Loucy (cell line): Measurements from ENCODE around the gene CARD8.

Experiments used
- H2AFZ ChIP-seq: fragments of 200-600 bp; sonication (generic); 2 replicates; pipeline ENCODE4 v1.6.0; 2016; ENCODE audit warnings: antibody characterized with exemption, mild to moderate bottlenecking, low read length, moderate library complexity
- H3F3A ChIP-seq: fragments of 200-600 bp; 2 replicates; pipeline ENCODE4 v1.6.0; 2016; ENCODE audit warnings: antibody characterized with exemption, low read depth, mild to moderate bottlenecking
- H3K27me3 ChIP-seq: fragments of 200-600 bp; sonication (generic); 2 replicates; pipeline ENCODE4 v1.6.1; 2014; ENCODE audit warnings: low read length, mild to moderate bottlenecking; ENCODE audit not compliant: insufficient read depth, poor library complexity, severe bottlenecking
- H3K36me3 ChIP-seq: fragments of 200-600 bp; sonication (generic); 2 replicates; pipeline ENCODE4 v1.6.1; 2016; ENCODE audit warnings: low read length; ENCODE audit not compliant: insufficient read depth
- H3K4me1 ChIP-seq: fragments of 200-600 bp; sonication (generic); 2 replicates; pipeline ENCODE4 v1.5.1; 2014; ENCODE audit warnings: low read length, mild to moderate bottlenecking; ENCODE audit not compliant: insufficient read depth, poor library complexity, severe bottlenecking
- H3K4me2 ChIP-seq: fragments of 200-600 bp; sonication (generic); 2 replicates; pipeline ENCODE4 v1.6.0; 2014; ENCODE audit warnings: antibody characterized with exemption, low read length, low read depth, mild to moderate bottlenecking; ENCODE audit not compliant: poor library complexity, severe bottlenecking
- H3K4me3 ChIP-seq: fragments of 200-600 bp; sonication (generic); 2 replicates; pipeline ENCODE4 v1.5.1; 2014; ENCODE audit warnings: low read length, mild to moderate bottlenecking, mixed read lengths; ENCODE audit not compliant: poor library complexity, severe bottlenecking
- H3K79me2 ChIP-seq: fragments of 200-600 bp; sonication (generic); 2 replicates; pipeline ENCODE4 v1.6.1; 2014; ENCODE audit warnings: low read length; ENCODE audit not compliant: insufficient read depth
- H3K9ac ChIP-seq: fragments of 200-600 bp; sonication (generic); 2 replicates; pipeline ENCODE4 v1.6.0; 2014; ENCODE audit warnings: mild to moderate bottlenecking, low read depth, low read length, moderate library complexity; ENCODE audit not compliant: poor library complexity, severe bottlenecking
- H3K9me2 ChIP-seq: fragments of 200-600 bp; sonication (generic); replicated peaks from 2 replicates; pipeline ENCODE4 v1.6.1; 2016; ENCODE audit warnings: low read depth, low read length, mixed read lengths
- H3K9me3 ChIP-seq: fragments of 200-600 bp; sonication (generic); 2 replicates; pipeline ENCODE4 v1.6.1; 2014; ENCODE audit warnings: mild to moderate bottlenecking, antibody characterized with exemption, low read length, low read depth; ENCODE audit not compliant: insufficient read depth
- H4K20me1 ChIP-seq: fragments of 200-600 bp; sonication (generic); 2 replicates; pipeline ENCODE4 v1.6.0; 2014; ENCODE audit warnings: antibody characterized with exemption, low read length, mild to moderate bottlenecking; ENCODE audit not compliant: insufficient read depth, poor library complexity, severe bottlenecking
- CTCF ChIP-seq: fragments of 200-600 bp; sonication (generic); conservative IDR thresholded peaks from 2 replicates; pipeline ENCODE4 v1.5.1; 2014; ENCODE audit warnings: mild to moderate bottlenecking, antibody characterized with exemption, low read length
- EZH2phosphoT487 ChIP-seq: fragments of 200-600 bp; IDR thresholded peaks from 2 replicates; pipeline ENCODE4 v1.6.1; 2018; ENCODE audit warnings: antibody characterized with exemption, mild to moderate bottlenecking, moderate library complexity, borderline replicate concordance

The CARD8 gene

GRCh38 chr19:48169939-48170803 is 85.5 kb downstream of the CARD8 start, which contains the start of the genes LIG1 and ZSWIM9:
LIG1 (minus strand) TSS chr19:48170344; CDS start chr19:48165566, 4,778 bp downstream.
ZSWIM9 (plus strand) TSS chr19:48170680; CDS start chr19:48171803, 1,123 bp downstream.
- Histone ChIP-seq H3K9ac (peak within 1 kb of the TSS; percentile 97), H3K4me2 (peak within 1 kb of the TSS; percentile 98), H3F3A (peaks cover 7% of the 10 kb centered on the region; the same call in 1 of the 2 replicates), H3K9me3 (no peaks in the 10 kb centered on the region), H3K4me3 (peak within 1 kb of the TSS; percentile 84), H3K36me3 (no peaks in the 10 kb centered on the region), H3K27me3 (no peaks in the 10 kb centered on the region), H3K9me2 (no peaks in the 10 kb centered on the region), H2AFZ (peak within 1 kb of the TSS; percentile 100), H3K79me2 (peaks cover 60% of the 10 kb centered on the region), H3K4me1 (peaks cover 22% of the 10 kb centered on the region), H4K20me1 (peaks cover 23% of the 10 kb centered on the region)
- no peak for TF ChIP-seq CTCF
- TF ChIP-seq EZH2phosphoT487, result no peak

DNA sequence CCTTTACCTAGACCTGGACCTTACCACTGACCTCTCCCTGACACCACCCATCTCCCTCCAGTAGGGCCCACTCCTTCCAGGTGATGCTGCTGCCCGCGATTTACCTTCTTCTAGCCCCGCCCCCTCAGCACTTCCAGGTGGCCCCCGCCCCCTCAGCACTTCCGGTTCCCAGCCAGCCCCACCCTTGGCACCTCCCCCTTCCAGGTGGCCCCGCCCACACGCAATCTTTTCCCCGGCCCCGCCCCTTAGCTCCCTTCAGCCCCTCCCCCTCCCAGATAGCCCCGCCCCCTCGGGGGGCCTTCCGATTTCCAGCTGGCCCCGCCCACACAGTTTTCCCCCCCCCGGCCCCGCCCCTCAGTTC is 86.2 kb downstream of the CARD8 start:
- Histone ChIP-seq H3F3A (peaks cover 7% of the 10 kb centered on the region; the same call in 1 of the 2 replicates), H3K79me2 (peaks cover 62% of the 10 kb centered on the region), H3K4me2 (peak overlapping the region; percentile 98), H3K4me1 (peaks cover 22% of the 10 kb centered on the region), H4K20me1 (peaks cover 23% of the 10 kb centered on the region), H2AFZ (no peak overlapping the region; the same call in 1 of the 2 replicates), H3K9ac (peak overlapping the region; percentile 97), H3K27me3 (no peaks in the 10 kb centered on the region), H3K9me3 (no peaks in the 10 kb centered on the region), H3K9me2 (no peaks in the 10 kb centered on the region), H3K4me3 (peak overlapping the region; percentile 84), H3K36me3 (peaks cover 2% of the 10 kb centered on the region; the same call in 1 of the 2 replicates)
- TF ChIP-seq CTCF (no peak), EZH2phosphoT487 (no peak)

GRCh38 chr19:48168689-48169088 is 87.0 kb downstream of the CARD8 start:
- Histone ChIP-seq H3K9me2 (no peaks in the 10 kb centered on the region), H3K4me1 (peaks cover 22% of the 10 kb centered on the region), H4K20me1 (peaks cover 23% of the 10 kb centered on the region), H3K4me3 (peak overlapping the region; percentile 84), H3F3A (peaks cover 7% of the 10 kb centered on the region; the same call in 1 of the 2 replicates), H3K9me3 (no peaks in the 10 kb centered on the region), H3K9ac (peak overlapping the region; percentile 55), H3K27me3 (no peaks in the 10 kb centered on the region), H3K4me2 (peak overlapping the region; percentile 98), H3K79me2 (peaks cover 71% of the 10 kb centered on the region), H2AFZ (no peak overlapping the region), H3K36me3 (peaks cover 9% of the 10 kb centered on the region; the same call in 1 of the 2 replicates)
- no peak for TF ChIP-seq CTCF
- TF ChIP-seq EZH2phosphoT487, result no peak
